Vagina (tissue), 2 donors: ENCODE results near the gene SPON1. TPM values are rescaled to one million over a fixed set of nuclear protein-coding genes. Genes with fewer than 3 reads are reported as not detected.

ENCODE experiments used
- DNase-seq, 2 donors: peaks; one replicate each; pipeline ENCODE4 v3.0.0-alpha.2; 2017; ENCODE audit errors: extremely low spot score in 2 of 2
- H3K27ac ChIP-seq: fragments of 200-600 bp; sonication (generic); one replicate; pipeline ENCODE4 v1.5.1; 2019
- H3K27me3 ChIP-seq: fragments of 200-600 bp; sonication (generic); one replicate; pipeline ENCODE4 v1.5.1; 2019
- H3K36me3 ChIP-seq, 2 donors: fragments of 200-600 bp; sonication (generic); one replicate each; pipeline ENCODE4 v1.5.1; 2017 to 2019
- H3K4me1 ChIP-seq: fragments of 200-600 bp; sonication (generic); one replicate; pipeline ENCODE4 v1.5.1; 2019
- H3K4me3 ChIP-seq, 2 donors: fragments of 200-600 bp; sonication (generic); 1 replicate in 1 of 2; 2 replicates in 1 of 2; pipeline ENCODE4 v1.5.1; 2016 to 2019
- H3K9me3 ChIP-seq: fragments of 200-600 bp; sonication (generic); one replicate; pipeline ENCODE4 v1.5.1; 2019
- POLR2A ChIP-seq, 2 donors: fragments of 450-650 bp; IDR thresholded peaks; one replicate each; pipeline ENCODE4 v1.6.1; 2017; ENCODE audit warnings: antibody characterized with exemption in 2 of 2, mild to moderate bottlenecking in 2 of 2, moderate library complexity in 2 of 2
- POLR2AphosphoS5 ChIP-seq, 2 donors: sonication (generic); formaldehyde crosslinking; IDR thresholded peaks; one replicate each; pipeline ENCODE4 v1.9.0; 2017; ENCODE audit warnings: antibody characterized with exemption in 2 of 2, mild to moderate bottlenecking in 2 of 2, low read depth in 1 of 2; ENCODE audit not compliant: insufficient read depth in 1 of 2
- intact Hi-C: fragments of 100-400 bp; cut with DNase I; formaldehyde crosslinking; loops from one replicate; pipeline ENCODE4 v1.15.1; 2023
- total RNA-seq: library from RNA; depleted of rRNA; stranded (reverse); fragments of >200 nt; gene quantifications from one replicate; pipeline ENCODE4 v1.2.3, GENCODE V29; 2016
- TF ChIP-seq, protein P1 (sequence below), 3 experiments: fragments of 450-650 bp in 2 of 3; fragments of 200-600 bp in 1 of 3; sonication (generic) in 1 of 3; IDR thresholded peaks; one replicate each; pipeline ENCODE4 v1.5.1; 2017 to 2019; ENCODE audit warnings: antibody characterized with exemption in 3 of 3, mild to moderate bottlenecking in 2 of 3, moderate library complexity in 2 of 3

Gene SPON1
- total RNA-seq, 1 donor from 2014 or later: 31.7 TPM

- H3K9me3 ChIP-seq: no peaks in the 10 kb centered on the region
- DNase-seq: no peak
- intact Hi-C loops: no loop called here
- H3K4me3 ChIP-seq: no peak overlapping the region
- TF ChIP-seq POLR2A (IDR thresholded peaks at IDR 0.05) (no peak), POLR2AphosphoS5 (IDR thresholded peaks at IDR 0.05; ENCODE audit: insufficient read depth in 1 of 2, low read depth in 1 of 2) (no peak)
- TF ChIP-seq, protein P1, sequence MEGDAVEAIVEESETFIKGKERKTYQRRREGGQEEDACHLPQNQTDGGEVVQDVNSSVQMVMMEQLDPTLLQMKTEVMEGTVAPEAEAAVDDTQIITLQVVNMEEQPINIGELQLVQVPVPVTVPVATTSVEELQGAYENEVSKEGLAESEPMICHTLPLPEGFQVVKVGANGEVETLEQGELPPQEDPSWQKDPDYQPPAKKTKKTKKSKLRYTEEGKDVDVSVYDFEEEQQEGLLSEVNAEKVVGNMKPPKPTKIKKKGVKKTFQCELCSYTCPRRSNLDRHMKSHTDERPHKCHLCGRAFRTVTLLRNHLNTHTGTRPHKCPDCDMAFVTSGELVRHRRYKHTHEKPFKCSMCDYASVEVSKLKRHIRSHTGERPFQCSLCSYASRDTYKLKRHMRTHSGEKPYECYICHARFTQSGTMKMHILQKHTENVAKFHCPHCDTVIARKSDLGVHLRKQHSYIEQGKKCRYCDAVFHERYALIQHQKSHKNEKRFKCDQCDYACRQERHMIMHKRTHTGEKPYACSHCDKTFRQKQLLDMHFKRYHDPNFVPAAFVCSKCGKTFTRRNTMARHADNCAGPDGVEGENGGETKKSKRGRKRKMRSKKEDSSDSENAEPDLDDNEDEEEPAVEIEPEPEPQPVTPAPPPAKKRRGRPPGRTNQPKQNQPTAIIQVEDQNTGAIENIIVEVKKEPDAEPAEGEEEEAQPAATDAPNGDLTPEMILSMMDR (IDR thresholded peaks at IDR 0.05): no peak
- H3K4me1 ChIP-seq: no peaks in the 10 kb centered on the region
- H3K27ac ChIP-seq: no peak overlapping the region
- H3K27me3 ChIP-seq: no peaks in the 10 kb centered on the region
- no peaks in the 10 kb centered on the region for H3K36me3 ChIP-seq
These were observed 97.0 kb downstream of the SPON1 start for GRCh38 chr11:14059491-14059890.

- Histone ChIP-seq H3K27ac (no peak overlapping the region), H3K27me3 (no peaks in the 10 kb centered on the region), H3K9me3 (no peaks in the 10 kb centered on the region), H3K4me1 (peaks cover 8% of the 10 kb centered on the region), H3K4me3 (no peak overlapping the region), H3K36me3 (no peaks in the 10 kb centered on the region)
- no peak for DNase-seq
- intact Hi-C loops: no loop called here
- TF ChIP-seq POLR2A (IDR thresholded peaks at IDR 0.05): no peak
- TF ChIP-seq POLR2AphosphoS5 (IDR thresholded peaks at IDR 0.05; ENCODE audit: insufficient read depth in 1 of 2, low read depth in 1 of 2): no peak
These were observed 99.2 kb downstream of the SPON1 start for GRCh38 chr11:14061721-14062120.

GRCh38 chr11:14065141-14065540, 102.6 kb downstream of the SPON1 start:
- intact Hi-C loops: no loop called here
- Histone ChIP-seq H3K27me3 (no peaks in the 10 kb centered on the region), H3K9me3 (no peaks in the 10 kb centered on the region), H3K4me3 (no peak overlapping the region), H3K27ac (no peak overlapping the region), H3K36me3 (no peaks in the 10 kb centered on the region), H3K4me1 (peaks cover 8% of the 10 kb centered on the region)
- no peak for DNase-seq
- TF ChIP-seq, protein P1 (IDR thresholded peaks at IDR 0.05): no peak
- TF ChIP-seq POLR2A (IDR thresholded peaks at IDR 0.05) (no peak), POLR2AphosphoS5 (IDR thresholded peaks at IDR 0.05; ENCODE audit: insufficient read depth in 1 of 2, low read depth in 1 of 2) (no peak)

DNA sequence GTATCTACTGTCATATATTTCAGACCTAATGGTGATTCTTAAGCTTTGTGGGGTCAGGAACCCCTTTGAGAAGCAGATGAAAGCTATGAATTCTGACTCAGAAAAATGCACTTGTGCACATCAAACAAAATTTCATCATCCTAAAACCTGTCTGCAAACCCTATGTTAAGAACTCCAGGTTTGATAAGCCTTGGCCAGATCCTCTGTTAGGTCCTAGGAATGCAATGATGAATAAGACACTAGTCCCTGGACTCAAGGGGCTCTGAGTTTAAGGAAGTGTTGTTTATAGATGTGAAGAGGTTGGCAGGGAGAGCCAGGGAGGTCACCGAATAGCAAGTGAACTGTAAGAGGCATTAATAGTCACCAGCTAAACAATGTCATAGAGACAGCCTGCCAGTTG, 103.2 kb downstream of the SPON1 start:
- Histone ChIP-seq H3K4me3 (no peak overlapping the region), H3K4me1 (peaks cover 8% of the 10 kb centered on the region), H3K27me3 (no peaks in the 10 kb centered on the region), H3K27ac (no peak overlapping the region), H3K9me3 (no peaks in the 10 kb centered on the region), H3K36me3 (no peaks in the 10 kb centered on the region)
- TF ChIP-seq POLR2AphosphoS5 (IDR thresholded peaks at IDR 0.05; ENCODE audit: insufficient read depth in 1 of 2, low read depth in 1 of 2): no peak
- intact Hi-C loops: no loop called here
- no peak for DNase-seq

- no peaks in the 10 kb centered on the region for H3K36me3 ChIP-seq
- no peak overlapping the region for H3K4me3 ChIP-seq
- H3K27me3 ChIP-seq: no peaks in the 10 kb centered on the region
- H3K9me3 ChIP-seq: no peaks in the 10 kb centered on the region
- TF ChIP-seq POLR2A (IDR thresholded peaks at IDR 0.05): no peak
- TF ChIP-seq POLR2AphosphoS5 (IDR thresholded peaks at IDR 0.05; ENCODE audit: insufficient read depth in 1 of 2, low read depth in 1 of 2): no peak
- TF ChIP-seq, protein P1 (IDR thresholded peaks at IDR 0.05): no peak
- no peak for DNase-seq
- intact Hi-C loops: no loop called here
- H3K4me1 ChIP-seq: peaks cover 8% of the 10 kb centered on the region
- H3K27ac ChIP-seq: no peak overlapping the region
These were observed 105.2 kb downstream of the SPON1 start for GRCh38 chr11:14067686-14068085.

- TF ChIP-seq, protein P1 (IDR thresholded peaks at IDR 0.05): no peak
- TF ChIP-seq POLR2AphosphoS5 (IDR thresholded peaks at IDR 0.05; ENCODE audit: insufficient read depth in 1 of 2, low read depth in 1 of 2) (no peak), POLR2A (IDR thresholded peaks at IDR 0.05) (no peak)
- Histone ChIP-seq H3K27me3 (no peaks in the 10 kb centered on the region), H3K4me3 (no peak overlapping the region), H3K27ac (no peak overlapping the region), H3K36me3 (no peaks in the 10 kb centered on the region), H3K9me3 (no peaks in the 10 kb centered on the region), H3K4me1 (no peaks in the 10 kb centered on the region)
- DNase-seq: no peak
- intact Hi-C loops: no loop called here
These were observed 108.4 kb downstream of the SPON1 start for GRCh38 chr11:14070896-14071295.
